Fibroblast of upper back skin (primary cell): ENCODE data around the gene ZSCAN12.
"Not testable (repeated sequence)": the region's sequence is repeated elsewhere in the genome, so short reads cannot be mapped to it uniquely, and the experiment has no call there.

Experiments used
- DNase-seq: peaks from one replicate; pipeline ENCODE4 v3.0.0-alpha.2; 2013

Gene ZSCAN12

GRCh38 chr6:28393912-28394662 lies 5.5 kb downstream of the ZSCAN12 start:
- peak; percentile 12 for DNase-seq

GRCh38 chr6:28390688-28391087 lies 8.9 kb downstream of the ZSCAN12 start:
- no peak for DNase-seq

GRCh38 chr6:28384143-28384533 lies 15.4 kb downstream of the ZSCAN12 start:
- DNase-seq = no peak

- DNase-seq = peak; percentile 63
Observed at GRCh38 chr6:28383235-28384142, 16.1 kb downstream of the ZSCAN12 start.

- DNase-seq = no peak
Observed at GRCh38 chr6:28380381-28380780, 19.2 kb downstream of the ZSCAN12 start.

GRCh38 chr6:28378644-28379043 lies 20.9 kb downstream of the ZSCAN12 start:
- DNase-seq = no peak

GRCh38 chr6:28377879-28378278 lies 21.7 kb downstream of the ZSCAN12 start:
- DNase-seq = no peak

GRCh38 chr6:28373925-28374324 lies 25.6 kb downstream of the ZSCAN12 start:
- DNase-seq = no peak

- no peak for DNase-seq
Observed at GRCh38 chr6:28371706-28372451, 27.7 kb downstream of the ZSCAN12 start.

GRCh38 chr6:28371280-28371679 lies 28.3 kb downstream of the ZSCAN12 start:
- no peak for DNase-seq

GRCh38 chr6:28370440-28370839 lies 29.1 kb downstream of the ZSCAN12 start:
- no peak for DNase-seq

GRCh38 chr6:28369463-28369862 lies 30.1 kb downstream of the ZSCAN12 start:
- no peak for DNase-seq

GRCh38 chr6:28368522-28368921 lies 31.0 kb downstream of the ZSCAN12 start:
- no peak for DNase-seq

GRCh38 chr6:28365590-28365989 lies 34.0 kb downstream of the ZSCAN12 start:
- DNase-seq = not testable (repeated sequence)

- no peak for DNase-seq
Observed at GRCh38 chr6:28360961-28361360, 38.6 kb downstream of the ZSCAN12 start.

- not testable (repeated sequence) for DNase-seq
Observed at GRCh38 chr6:28359562-28359961, 40.0 kb downstream of the ZSCAN12 start.

- DNase-seq = no peak
Observed at GRCh38 chr6:28357036-28357435, 42.5 kb downstream of the ZSCAN12 start.

GRCh38 chr6:28356666-28357020 lies 42.9 kb downstream of the ZSCAN12 start:
- DNase-seq = no peak

GRCh38 chr6:28355743-28356665 lies 43.5 kb downstream of the ZSCAN12 start:
- peak; percentile 86 for DNase-seq

- no peak for DNase-seq
Observed at GRCh38 chr6:28354688-28355554, 44.6 kb downstream of the ZSCAN12 start.

GRCh38 chr6:28353981-28354676 lies 45.4 kb downstream of the ZSCAN12 start:
- DNase-seq = no peak
